HTERT RPE-1 (cell line): ENCODE measurements around the gene PIK3R5.

Experiments
- in situ Hi-C: fragments of 300-500 bp; cut with MboI; formaldehyde crosslinking; loops from 4 replicates; pipeline ENCODE4 v1.14.3; 2020; ENCODE audit warnings: low sequenced_read_pairs

PIK3R5 gene

DNA sequence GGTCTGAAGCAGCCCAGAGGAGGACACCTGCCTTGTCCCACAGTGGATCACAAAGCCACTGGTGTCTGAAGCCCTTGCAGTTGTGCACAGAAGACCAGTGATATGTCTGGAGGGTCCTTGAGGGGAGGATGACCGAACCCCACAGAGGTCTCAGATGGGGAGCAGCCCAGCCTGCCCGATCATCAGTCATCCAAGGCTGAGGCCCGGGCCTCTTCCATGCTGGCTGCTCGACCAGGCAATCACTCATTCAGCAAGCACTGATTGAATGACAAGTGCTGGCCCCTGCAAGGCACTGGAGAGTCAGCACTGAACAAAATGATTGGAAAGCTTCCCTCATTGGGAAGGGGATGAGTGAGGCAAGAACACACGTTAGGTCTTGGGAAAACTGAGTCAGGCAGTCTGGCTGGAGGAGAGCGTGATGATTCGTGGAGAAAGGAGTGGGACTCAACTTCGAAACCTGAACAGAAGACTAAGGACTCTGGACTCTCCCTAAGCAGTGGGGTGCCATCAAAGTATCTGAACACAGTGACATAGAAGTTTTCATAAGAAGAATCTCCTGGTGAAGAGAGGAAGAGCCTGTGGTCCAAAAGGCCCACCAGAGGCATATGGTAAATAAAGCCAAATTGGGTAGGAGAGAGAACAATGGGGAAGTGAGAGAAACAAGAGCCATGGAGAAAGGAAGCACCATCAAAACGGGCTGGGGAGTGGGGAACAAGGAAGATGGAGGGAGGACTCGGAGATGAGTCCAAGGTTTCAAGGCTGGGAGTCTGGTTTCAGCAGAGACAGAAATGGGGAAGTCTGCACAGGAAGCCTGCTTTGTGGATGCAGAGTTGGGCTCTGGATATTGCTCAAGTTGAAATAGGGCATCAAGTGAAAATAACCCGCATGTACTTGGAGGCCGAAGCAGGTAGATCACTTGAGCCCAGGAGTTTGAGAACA is 10.2 kb downstream of the PIK3R5 start:
- in situ Hi-C loops = no loop called here

DNA sequence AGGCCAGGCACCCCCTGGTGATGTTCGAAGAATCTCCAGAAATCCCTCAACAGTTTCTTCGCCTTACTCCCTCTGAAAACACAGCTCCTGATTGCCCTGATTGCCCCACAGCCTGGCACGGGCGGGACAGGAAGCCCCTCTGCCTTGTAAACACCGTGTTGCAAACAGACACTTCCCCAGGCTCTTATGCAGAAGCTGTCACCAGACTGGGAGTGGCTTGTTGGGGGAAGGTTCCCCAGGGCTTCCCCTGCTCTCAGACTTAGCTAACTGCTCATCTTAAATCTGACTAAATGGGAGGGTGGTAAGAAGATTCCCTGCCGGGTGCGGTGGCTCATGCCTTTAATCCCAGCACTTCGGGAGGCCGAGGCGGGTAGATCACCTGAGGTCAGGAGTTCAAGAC is 11.2 kb downstream of the PIK3R5 start:
- in situ Hi-C loops = no loop called here

DNA sequence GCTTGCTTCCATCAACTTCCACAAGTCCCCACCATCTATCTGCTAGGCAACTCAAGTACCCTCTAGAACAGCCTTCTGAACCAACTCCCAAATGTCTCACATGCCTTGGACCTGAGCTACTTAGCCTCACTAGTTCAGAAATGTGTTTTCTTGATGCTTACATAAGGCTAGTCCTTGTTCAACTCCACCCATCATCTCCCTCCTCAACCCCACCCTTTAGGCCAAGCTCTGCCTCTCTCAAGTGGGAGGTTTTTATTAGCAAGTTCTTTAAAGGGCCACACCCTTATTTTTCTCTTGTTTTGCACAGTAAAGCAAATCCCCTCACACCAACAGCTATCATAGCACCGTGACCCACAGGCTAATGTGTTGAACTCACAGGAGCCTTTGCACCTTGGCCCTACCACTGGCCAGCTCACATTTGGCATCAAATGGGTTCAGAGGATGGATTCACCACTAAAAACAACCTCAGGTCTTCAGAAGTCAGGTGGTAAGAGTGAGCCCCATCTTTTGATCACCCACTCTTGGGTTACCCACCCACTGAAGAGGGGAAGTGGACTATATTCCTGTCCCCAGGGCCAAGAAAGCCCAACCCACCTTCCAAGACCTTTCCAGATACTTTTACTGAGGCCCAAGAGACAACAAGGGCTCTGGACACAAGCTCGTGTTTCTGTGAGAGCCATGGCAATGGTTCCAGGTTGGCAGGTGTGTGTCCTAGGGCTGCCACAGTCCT is 12.2 kb downstream of the PIK3R5 start:
- in situ Hi-C loops = no loop called here

DNA sequence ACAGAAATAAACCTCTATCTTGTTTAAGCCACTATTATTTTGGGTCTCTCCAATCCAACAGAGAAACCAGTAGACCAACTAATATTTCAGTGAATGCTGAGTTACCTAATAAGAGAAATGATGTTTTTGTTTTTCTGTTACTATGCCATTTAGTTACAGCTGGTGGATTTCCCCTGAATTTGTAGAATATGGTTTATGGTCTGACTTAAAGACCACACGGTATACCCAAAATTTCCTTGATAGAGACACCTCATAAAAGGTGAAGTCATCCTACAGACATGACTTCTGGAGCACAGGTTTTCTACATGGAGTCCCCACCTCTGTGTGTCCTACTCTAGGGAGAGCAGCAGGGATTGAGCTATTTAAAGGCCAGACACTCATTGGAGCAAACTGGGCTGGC is 13.3 kb downstream of the PIK3R5 start:
- in situ Hi-C loops = no loop called here

DNA sequence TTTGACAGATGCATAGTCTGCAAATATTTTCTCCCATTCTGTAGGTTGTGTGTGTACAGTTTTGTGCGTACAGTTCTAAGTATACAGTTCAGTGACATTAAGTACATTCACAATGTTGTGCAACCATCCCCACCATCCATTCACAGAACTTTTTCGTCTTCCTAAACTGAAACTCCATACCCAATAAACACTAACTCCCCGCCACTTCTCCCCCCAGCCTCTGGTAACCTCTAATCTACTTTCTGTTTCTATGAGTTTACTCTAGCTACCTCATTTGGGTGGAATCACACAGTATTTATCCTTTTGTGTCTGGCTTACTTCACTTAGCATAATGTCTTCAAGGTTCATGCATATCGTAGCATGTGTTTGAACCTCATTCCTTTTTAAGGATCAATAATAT is 14.3 kb downstream of the PIK3R5 start:
- in situ Hi-C loops = no loop called here

DNA sequence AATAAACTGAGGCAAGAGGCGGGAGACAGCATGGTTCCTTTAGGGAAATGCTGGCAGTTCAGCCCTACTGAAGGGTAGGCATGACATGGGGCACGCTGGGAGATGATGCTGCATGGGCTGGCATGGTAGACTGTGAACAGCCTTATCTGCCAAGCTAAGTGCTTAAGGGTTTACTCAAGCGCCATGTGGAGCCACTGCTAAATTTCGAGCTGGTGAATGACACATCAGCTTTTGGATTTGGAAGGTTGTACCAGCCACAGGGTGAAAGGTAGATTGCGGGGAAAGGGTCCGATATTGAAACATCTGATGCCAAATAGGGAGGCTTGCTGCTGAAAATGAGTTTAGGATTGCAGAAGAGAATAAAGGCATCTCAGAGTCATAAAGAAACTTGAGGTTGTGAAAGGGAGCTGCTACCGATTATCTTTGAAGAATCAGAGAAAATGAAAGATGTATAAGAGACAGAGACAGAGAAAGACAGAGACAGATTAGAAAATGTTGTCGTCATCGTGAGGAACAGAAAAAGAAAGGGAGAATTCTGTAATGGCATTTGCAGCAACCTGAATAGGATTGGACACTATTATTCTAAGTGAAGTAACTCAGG is 16.3 kb downstream of the PIK3R5 start:
- in situ Hi-C loops = no loop called here

DNA sequence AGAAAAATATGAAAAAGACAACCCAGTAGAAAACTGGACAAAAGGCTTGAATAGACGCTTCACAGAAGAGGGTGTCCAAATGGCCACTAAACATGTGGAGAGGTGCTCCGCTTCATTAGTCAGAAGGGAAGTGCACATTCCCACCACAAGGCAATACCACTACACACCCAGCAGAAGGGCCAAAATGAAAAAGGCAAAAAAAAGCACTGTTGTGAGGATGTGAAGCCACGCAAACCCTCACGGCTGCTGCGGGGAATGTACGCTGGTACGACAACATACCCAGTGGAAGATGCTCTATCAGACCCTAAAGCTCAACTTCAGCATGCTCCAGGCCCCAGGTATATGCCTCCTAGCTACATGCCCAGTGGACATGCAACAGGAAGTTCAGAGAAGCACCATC is 17.0 kb downstream of the PIK3R5 start:
- in situ Hi-C loops = no loop called here

DNA sequence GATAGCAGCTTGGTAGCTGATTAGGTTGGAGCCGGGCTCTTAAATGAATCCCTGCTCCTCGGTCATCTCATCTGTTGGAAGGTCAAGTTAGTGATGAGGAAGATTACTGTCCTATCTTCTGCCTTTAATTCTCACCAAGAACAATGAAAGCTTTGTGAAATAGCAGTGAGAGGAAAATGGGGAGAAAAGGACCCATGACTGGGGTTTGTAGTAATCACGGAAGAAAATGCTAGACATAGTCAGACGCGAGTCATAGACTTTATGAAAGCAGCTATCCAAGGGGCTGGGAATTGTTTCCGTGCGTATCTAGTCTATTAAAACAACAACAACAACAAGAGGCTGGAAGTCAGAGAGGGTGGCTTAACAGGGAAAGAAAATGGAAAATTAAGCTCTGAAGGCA is 18.3 kb downstream of the PIK3R5 start:
- in situ Hi-C loops = no loop called here

DNA sequence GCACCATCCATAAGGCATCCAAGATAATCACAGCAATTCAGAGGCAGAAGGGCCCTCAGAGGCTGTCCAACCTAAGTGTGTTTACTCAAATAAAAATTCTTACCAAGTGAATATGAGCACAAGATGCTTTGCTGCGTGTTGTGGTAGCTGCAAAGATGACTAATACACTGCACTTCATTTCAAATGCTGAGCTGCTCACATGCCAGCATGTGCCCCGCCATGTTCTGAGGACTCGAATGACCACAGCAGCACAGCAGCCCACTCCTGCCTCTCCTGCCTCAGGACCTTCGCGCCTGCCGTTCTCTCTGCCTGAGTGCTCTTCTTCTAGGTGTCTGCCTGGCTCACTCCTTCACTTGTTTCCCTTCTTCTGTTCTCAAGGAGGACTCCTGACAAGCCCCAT is 19.0 kb downstream of the PIK3R5 start:
- in situ Hi-C loops = no loop called here

DNA sequence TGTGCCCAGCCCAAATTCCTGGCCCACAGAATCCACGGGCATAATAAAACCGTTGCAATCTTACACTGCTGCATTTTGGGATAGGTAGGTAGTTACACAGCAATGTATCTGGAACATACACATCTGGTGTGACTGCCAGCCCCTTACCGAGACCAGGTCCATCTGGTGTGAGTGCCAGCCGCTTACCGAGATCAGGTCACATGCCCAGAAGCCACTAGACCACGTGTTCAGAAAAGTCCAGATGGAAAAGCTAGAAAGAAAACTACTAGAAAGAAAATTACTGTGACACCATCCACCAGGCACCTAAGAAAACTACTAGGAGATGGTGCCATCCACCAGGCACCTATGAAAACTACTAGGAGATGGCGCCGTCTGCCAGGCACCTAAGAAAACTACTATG is 19.4 kb downstream of the PIK3R5 start:
- in situ Hi-C loops = no loop called here

DNA sequence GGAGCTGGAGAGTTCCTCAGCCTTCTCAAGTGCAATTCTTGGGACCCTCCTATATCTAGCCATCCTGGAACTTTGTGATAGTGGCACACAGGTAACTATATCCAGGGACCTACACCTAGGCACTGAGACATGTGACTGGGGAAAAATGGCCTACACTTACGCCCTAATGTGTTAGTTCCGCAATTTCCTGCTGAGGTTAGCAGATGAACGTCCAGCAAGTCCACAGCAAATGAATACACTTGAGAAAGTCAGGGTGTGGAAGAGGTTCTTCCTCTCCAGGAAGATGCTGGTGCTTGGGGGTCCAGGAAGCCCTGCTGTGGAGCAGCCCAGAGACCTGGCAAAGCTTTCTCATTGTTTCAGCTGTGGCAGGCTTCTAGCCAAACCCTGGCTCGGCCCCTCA is 20.8 kb downstream of the PIK3R5 start:
- in situ Hi-C loops = no loop called here

DNA sequence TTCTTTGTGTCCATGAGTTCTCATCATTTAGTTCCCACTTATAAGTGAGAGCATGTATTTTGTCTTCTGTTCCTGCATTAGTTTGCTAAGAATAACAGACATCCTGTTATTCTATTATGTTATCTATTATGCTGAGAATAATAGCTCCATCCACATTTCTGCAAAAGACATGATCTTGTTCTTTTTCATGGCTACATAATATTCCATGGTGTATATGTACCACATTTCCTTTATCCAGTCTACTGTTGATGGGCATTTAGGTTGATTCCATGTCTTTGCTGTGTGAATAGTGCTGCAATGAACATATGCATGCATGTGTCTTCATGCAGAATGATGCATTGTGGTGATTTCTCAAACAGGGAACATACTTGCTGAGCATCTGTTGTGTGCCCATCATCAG is 21.4 kb downstream of the PIK3R5 start:
- in situ Hi-C loops = no loop called here

DNA sequence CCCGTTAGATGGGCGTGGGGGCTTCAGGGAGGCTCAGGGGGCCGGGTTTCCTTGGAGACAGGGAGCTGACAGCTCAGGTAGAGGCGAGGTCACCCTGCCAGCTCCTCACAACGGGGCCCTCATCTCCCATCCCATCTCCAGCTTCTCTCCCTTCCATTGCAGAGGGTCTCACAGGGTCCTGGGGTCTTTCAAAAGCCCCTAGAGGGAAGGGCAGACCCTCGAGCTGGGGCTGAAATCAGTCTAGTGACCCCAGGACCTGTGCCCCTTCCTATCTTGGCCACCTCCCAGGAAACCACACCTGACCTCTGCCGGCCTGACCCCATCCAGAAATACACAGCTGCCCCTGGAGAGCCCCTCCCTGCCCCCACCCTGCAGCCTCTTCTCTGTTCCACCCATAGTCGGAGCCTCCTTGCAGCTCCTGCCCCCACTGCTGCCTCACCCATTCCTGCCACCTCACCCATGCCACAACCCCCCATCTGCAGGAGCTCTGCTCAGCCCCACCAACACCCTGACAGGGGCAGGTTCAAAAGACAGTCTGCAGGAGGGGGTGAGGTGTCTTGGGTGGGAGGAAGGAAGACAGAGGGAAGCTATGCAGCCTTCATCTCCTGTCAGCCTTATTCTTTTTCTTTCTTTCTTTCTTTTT is 23.4 kb downstream of the PIK3R5 start:
- in situ Hi-C loops = no loop called here

DNA sequence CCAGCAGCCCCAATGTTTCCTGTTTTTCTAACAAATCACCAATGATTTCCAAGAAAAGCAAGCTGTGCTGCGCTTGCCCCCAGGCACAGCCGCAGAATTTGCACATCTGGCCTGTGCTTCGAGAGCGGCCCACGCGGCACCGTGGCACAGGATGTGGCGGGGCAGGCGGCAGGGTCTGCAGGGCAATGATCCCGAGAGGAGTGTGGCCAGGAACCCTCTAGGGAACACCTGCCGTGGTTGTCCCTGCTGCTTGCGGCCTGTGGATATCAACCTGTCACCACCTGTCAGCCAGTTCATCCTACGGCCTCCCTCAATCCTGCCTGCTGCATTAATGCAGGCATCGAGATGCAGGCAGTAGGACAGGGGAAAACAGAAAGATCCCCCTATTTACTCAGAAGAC is 24.0 kb downstream of the PIK3R5 start:
- in situ Hi-C loops = no loop called here

DNA sequence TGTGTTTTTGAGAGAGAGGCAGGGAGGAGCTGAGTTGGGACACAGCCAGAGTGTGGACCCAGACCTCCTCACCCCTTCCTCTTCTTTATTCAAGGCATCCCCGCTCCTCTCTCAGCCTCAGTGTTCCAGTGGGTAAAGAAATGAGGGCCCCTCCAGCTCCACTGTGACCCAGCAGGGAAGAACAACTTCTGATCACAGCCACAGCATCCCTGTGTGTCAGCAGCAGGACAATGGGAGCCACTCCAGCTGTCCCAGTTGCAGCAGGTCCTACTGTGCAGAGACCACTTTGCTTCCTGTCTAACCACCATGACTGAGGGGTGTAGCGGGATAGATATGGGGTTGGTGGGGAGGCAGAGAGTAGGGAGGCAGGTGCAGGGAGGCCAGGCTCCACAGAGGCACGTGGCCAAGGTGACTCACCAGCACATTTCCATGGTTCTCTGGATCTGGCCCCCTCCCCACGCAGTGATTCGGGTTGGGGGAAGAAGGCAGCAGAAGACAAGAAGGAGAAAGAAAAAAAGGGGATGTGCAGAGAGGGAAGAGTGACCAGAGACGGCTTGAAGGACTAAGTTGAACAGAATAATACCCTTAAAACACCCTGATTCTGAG is 24.5 kb downstream of the PIK3R5 start:
- in situ Hi-C loops = no loop called here

DNA sequence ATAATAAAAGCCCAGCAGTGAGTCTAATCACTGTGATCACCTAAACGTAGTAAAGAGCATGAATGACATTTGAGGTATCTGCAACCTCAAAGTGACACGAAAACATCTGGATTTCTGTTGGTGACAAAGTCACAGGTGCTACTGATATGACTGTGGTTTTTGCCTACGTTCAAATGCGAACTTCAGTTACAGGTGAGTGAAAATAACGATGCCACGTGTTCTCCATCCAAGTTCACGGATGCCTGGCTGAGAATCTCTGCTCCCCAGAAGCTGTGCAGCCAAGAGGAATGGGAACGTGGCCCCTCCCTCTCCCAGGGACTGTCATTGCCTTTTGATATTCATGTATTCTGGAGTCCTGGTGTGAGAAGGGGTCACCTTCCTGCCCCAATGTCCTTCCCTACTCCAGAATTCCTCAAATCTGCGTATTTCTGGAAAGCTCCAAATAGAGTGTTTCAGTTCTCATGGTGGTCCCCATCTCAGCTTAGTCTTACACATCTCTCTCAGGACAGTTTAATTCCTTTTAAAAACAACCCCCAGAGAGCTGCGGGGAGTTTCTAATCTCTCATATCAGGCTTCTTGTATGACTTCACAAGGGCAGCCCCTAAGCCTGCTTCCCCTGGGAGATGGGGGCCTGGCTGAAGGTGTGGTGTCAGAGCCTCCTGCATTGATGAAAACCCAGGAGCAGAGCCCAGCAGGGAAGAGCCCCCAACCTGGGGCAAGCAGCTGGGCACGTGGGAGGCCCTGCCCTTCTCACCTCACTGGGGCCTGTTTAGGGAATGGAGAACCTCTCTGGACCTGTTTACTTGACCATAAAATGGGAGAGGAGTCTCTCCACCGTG is 25.8 kb downstream of the PIK3R5 start:
- in situ Hi-C loops = no loop called here

DNA sequence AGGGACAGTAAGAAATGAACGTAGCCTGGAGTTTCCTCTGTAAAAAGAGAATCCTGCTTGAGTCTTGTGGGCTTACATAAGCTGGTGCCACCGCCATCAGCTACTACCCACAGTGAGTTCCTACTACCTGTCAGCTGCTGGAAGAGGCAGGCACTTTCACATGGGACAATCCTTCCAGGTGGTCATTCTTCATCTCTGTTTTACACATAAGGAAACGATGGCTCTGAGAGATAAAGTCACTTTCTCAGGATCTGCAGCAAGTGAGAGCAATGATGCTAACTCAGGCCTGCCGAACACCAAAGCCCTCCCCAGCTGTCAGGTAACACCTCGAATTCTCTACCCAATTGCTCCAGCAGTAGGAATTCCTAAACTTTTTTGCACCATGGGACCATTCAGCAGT is 26.6 kb downstream of the PIK3R5 start:
- in situ Hi-C loops = no loop called here

DNA sequence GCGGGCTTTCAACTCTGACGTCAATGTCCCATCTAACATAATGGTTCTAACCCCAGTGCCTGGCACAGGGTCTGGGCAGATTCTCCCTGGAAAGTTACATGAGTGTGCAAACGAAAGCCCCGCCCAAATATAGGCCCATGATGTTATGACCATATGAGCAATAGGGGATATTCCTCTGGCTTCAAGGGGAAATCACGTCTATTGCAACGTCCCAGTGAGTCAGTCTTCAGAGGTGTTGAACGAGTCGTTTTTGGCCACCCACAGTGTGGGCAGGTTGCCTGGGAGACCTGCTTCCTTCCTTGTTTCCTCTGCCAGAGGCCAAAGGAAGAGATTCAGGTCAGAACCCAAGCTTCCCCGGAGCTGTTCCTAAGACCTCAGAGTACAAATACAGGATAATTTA is 30.3 kb downstream of the PIK3R5 start:
- in situ Hi-C loops = no loop called here

DNA sequence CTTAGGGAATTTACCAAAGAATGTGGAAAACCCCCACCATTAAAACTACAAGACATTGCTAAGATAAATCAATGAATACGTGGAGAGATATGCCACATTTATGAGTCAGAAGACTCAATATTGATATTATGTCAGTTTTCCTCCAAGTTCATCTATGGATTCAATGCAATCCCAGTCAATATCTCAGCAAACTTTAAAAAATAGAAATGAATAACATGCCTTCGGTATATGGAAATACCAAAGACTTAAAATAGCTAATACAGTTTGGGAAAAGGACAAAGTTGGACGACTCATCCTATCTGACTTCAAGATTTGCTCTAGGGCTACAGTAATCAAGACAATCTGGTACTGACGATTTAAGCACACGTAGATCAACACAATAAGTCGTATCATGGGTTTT is 31.2 kb downstream of the PIK3R5 start:
- in situ Hi-C loops = no loop called here

DNA sequence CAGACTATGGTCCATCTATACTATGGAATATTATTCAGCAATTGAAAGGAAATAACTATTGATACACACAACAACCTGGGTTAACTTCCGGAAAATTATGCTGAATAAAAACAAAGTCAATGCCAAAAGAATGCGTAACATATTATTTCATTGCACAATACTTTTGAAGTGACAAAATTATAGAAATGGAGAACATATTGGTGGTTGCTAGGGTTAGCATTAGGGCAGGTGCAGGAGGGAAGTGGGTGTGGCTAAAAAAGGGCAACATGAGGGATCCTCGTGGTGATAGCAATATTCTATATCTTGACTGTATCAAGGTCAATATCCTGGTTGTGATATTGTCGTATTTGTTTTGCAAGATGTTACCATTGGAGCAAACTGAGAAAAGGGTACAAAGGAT is 34.9 kb downstream of the PIK3R5 start:
- in situ Hi-C loops = no loop called here
